ENCODE measurements around the gene TACR1.
"Not testable (repeated sequence)": the region's sequence is repeated elsewhere in the genome, so short reads cannot be mapped to it uniquely, and the experiment has no call there.

The TACR1 gene

GRCh38 chr2:75175456-75175855 lies 23.9 kb downstream of the TACR1 start:
- TF ChIP-seq, protein P1, sequence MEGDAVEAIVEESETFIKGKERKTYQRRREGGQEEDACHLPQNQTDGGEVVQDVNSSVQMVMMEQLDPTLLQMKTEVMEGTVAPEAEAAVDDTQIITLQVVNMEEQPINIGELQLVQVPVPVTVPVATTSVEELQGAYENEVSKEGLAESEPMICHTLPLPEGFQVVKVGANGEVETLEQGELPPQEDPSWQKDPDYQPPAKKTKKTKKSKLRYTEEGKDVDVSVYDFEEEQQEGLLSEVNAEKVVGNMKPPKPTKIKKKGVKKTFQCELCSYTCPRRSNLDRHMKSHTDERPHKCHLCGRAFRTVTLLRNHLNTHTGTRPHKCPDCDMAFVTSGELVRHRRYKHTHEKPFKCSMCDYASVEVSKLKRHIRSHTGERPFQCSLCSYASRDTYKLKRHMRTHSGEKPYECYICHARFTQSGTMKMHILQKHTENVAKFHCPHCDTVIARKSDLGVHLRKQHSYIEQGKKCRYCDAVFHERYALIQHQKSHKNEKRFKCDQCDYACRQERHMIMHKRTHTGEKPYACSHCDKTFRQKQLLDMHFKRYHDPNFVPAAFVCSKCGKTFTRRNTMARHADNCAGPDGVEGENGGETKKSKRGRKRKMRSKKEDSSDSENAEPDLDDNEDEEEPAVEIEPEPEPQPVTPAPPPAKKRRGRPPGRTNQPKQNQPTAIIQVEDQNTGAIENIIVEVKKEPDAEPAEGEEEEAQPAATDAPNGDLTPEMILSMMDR (IDR thresholded peaks at IDR 0.05) = no peak
- no peak for TF ChIP-seq ZFX (IDR thresholded peaks at IDR 0.05; ENCODE audit: borderline replicate concordance)
- no peak overlapping the region for H3K27ac ChIP-seq

DNA sequence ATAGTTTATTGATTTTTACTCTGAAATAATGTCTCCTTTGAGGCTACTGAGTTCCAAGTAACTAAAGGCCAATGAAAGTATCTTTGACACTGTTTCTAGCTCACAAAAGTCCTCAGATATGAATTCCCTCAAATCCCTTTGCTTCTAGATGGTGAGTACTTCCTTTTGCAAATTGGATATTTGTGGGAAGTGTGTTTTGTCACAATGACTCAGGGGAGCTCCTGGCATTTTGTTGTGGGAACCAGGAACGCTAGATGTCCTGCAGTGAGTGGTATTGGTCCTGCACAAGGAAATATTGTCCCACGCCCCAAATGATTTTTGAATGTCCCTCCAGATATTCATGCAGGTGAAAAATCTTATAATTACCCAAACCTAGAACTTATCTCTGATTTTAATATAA lies 24.3 kb downstream of the TACR1 start:
- TF ChIP-seq ZFX (IDR thresholded peaks at IDR 0.05; ENCODE audit: borderline replicate concordance) = no peak
- TF ChIP-seq, protein P1 (IDR thresholded peaks at IDR 0.05) = no peak
- no peak overlapping the region for H3K27ac ChIP-seq

- TF ChIP-seq, protein P1 (IDR thresholded peaks at IDR 0.05) = no peak
- TF ChIP-seq ZFX (IDR thresholded peaks at IDR 0.05; ENCODE audit: borderline replicate concordance) = no peak
- no peak overlapping the region for H3K27ac ChIP-seq
These were observed 24.8 kb downstream of the TACR1 start for GRCh38 chr2:75174519-75174918.

DNA sequence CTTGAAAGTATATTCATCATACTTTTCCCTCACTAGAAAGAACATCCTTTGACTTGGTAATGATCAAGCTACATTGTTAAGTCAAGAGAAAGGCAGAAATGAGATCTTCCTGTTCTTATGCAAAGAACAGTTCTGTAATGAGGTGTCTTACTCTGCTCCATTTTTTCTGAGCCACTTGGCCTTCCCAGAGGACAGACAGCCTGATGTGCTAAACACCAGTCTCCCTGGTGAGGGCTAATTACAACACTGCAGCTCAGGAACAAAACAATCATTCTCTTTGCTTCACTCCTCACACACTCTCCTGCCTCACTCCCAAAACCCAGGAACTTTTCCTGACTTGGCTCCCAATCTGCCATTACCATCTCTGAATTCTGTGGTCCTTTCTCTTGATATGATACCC lies 25.6 kb downstream of the TACR1 start:
- H3K27ac ChIP-seq = no peak overlapping the region
- TF ChIP-seq, protein P1 (IDR thresholded peaks at IDR 0.05) = no peak
- no peak for TF ChIP-seq ZFX (IDR thresholded peaks at IDR 0.05; ENCODE audit: borderline replicate concordance)

DNA sequence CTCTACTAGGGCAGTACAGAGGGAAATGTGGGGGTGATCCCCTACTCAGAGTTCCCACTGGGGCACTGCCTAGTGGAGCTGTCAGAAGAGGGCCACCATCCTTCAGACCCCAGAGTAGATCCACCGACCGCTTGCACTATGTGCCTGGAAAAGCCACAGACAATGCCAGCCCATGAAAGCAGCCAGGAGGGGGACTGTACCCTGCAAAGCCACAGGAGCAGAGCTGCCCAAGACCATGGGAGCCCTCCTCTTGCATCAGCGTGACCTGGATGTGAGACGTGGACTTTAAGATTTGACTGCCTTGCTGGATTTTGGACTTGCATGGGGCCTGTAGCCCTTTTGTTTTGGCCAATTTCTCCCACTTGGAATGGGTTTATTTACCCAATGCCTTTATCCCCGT lies 27.9 kb downstream of the TACR1 start:
- H3K27ac ChIP-seq = not testable (repeated sequence)

GRCh38 chr2:75170889-75171288 lies 28.4 kb downstream of the TACR1 start:
- TF ChIP-seq ZFX (IDR thresholded peaks at IDR 0.05; ENCODE audit: borderline replicate concordance) = no peak
- TF ChIP-seq, protein P1 (IDR thresholded peaks at IDR 0.05) = no peak
- H3K27ac ChIP-seq = no peak overlapping the region

- TF ChIP-seq ZFX (IDR thresholded peaks at IDR 0.05; ENCODE audit: borderline replicate concordance) = no peak
- TF ChIP-seq, protein P1 (IDR thresholded peaks at IDR 0.05) = no peak
- no peak overlapping the region for H3K27ac ChIP-seq
These were observed 31.1 kb downstream of the TACR1 start for GRCh38 chr2:75168186-75168585.

GRCh38 chr2:75166491-75166890 lies 32.8 kb downstream of the TACR1 start:
- TF ChIP-seq, protein P1 (IDR thresholded peaks at IDR 0.05) = no peak
- TF ChIP-seq ZFX (IDR thresholded peaks at IDR 0.05; ENCODE audit: borderline replicate concordance) = no peak
- H3K27ac ChIP-seq = no peak overlapping the region
